Erythroblast (primary cell): ENCODE data around the gene CDK6.

Source experiments
- GATA1 ChIP-seq: IDR thresholded peaks from 2 replicates; pipeline ENCODE4 v1.6.1; 2011; ENCODE audit warnings: low read depth, mild to moderate bottlenecking, control low read depth, low read length, moderate library complexity
- POLR2A ChIP-seq: IDR thresholded peaks from 2 replicates; pipeline ENCODE4 v1.6.1; 2011; ENCODE audit warnings: mild to moderate bottlenecking, low read length

GRCh38 chr7:92586841-92587240 lies 249.5 kb downstream of the CDK6 start:
- TF ChIP-seq POLR2A, result no peak
- TF ChIP-seq GATA1, result no peak
